ENCODE measurements around the gene CR2.
A peak's percentile ranks its signal among the peaks of the same experiment; 100 is the strongest.
"Not testable (repeated sequence)": the region's sequence is repeated elsewhere in the genome, so short reads cannot be mapped to it uniquely, and the experiment has no call there.

Gene CR2

GRCh38 chr1:207454046-207454964 is at the start of gene CR2:
Gene CR2, plus strand, starts transcription at chr1:207454328. Its CDS starts 91 bp downstream, at chr1:207454419.
- DNase-seq: no peak

GRCh38 chr1:207404849-207405525 is 49.1 kb upstream of the CR2 start:
- DNase-seq: peak; percentile 15

- DNase-seq: no peak
Measured at GRCh38 chr1:207405814-207406213, 48.3 kb upstream of the CR2 start.

DNA sequence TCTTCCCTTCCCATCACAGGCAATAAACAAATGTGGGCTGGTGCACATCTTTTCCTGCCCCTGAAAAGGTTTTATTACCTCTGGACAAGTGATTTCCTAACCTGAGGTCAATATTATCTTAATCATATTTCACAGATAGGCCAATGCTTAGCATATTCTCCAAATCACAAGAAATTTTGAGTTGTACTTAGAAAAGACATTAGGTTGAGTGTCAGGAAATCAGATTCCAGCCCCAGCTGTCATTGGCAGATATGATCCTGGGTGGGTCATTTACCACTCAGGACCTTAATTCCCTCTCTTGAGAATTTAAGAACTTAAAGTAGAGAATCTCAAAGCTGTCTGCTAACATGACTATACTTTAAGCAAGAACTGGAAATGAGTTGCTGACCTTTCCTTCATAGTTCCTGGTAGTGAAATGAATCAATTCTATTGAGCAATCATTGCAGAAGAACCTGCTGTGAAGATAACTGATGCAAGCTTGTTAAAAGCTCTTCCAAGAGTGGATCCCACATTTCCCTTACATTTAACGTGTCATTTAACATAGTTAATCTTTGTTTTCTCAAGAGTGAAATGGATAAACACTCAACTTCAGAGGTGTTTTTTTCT is 46.4 kb upstream of the CR2 start:
- no peak for DNase-seq

- no peak for DNase-seq
Measured at GRCh38 chr1:207412845-207413244, 41.3 kb upstream of the CR2 start.

- no peak for DNase-seq
Measured at GRCh38 chr1:207414606-207415108, 39.5 kb upstream of the CR2 start.

DNA sequence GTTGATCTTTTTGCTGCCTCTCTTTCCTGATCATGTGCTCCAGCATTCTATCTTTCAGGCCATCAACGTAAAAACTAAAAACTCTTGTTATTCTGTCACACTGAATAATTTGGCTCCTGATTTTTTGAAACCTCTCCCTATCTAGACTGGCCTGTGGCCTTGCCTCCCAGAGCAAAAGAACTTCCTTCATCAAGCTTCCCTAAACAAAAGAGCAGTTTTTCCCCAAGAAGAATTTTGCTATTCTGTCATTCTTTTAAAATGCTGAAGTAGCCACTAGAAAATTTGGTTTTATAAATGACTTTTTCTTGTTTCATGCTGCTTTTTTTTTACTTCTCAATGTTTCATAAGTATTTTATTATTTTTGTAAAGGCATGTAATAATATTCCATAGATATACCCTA is 37.1 kb upstream of the CR2 start:
- DNase-seq: no peak

- DNase-seq: no peak
Measured at GRCh38 chr1:207418351-207418750, 35.8 kb upstream of the CR2 start.

DNA sequence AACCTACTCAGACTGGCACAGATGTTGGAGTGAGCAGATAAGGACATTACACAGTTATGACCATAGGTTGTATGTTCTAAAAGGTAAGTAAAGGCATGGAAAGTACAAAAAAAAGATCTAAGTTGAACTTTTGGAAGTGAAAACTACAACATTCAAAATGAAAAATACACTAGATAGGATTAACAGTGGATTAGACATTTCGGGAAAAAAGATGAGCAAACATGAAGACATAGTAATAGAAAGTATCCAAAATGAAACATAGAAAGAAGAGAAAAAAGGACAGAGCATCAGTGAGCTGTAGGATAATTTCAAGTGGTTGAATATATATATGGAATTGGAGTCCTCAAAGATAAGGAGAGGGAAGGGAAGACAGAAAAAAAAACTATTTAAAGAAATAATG is 34.0 kb upstream of the CR2 start:
- DNase-seq: no peak

DNA sequence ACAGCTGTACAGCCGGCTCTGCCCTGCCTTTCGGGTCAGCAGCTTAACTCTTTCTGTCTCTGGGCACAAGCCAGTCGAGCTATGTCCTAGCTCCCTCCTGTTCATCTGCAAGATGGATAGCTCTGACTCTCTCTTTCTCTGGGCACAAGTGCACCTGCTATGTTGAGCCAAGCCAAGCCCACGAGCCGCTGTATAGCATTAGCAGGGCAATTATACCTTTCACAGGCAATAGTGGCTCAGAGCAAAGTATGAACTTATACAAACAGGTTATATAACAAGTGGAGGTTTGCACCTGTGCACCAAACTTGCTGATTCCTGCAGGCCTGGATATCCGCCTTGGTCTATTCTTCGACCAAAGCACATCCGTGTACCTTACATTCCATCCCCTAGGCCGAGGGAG is 33.0 kb upstream of the CR2 start:
- no peak for DNase-seq

DNA sequence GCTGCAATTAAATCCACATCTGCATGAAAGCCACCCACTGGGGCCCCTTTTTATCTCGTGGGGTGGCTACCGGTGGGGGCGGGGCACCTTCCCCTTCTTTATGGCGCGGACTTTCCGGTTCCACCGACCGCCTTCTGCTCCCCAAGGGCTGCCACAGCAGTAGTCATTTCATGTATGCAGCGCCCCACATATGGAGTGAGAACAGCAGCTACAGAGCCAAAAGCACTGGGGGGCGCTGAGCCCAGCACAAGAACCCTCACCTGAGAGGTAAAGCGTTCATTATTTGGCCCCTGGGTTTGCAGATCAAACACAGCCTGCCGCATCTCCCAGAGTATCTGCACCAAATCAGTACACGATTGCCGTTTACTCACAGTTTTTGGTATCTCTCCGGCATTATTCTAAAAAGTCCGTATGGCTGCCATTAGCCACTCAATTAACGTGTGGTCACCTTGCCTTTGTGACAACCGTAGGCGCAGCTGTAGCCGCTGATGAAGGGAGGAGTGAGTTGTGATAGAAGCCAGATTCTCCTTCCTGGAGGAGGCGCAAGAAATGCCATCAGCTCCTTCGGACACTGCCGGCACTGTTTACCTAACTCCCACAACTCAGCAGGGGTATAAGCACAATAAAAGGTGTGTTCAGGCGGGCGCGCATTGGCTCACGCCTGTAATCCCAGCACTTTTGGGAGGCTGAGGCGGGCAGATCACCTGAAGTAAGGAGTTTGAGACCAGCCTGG is 30.4 kb upstream of the CR2 start:
- no peak for DNase-seq

DNA sequence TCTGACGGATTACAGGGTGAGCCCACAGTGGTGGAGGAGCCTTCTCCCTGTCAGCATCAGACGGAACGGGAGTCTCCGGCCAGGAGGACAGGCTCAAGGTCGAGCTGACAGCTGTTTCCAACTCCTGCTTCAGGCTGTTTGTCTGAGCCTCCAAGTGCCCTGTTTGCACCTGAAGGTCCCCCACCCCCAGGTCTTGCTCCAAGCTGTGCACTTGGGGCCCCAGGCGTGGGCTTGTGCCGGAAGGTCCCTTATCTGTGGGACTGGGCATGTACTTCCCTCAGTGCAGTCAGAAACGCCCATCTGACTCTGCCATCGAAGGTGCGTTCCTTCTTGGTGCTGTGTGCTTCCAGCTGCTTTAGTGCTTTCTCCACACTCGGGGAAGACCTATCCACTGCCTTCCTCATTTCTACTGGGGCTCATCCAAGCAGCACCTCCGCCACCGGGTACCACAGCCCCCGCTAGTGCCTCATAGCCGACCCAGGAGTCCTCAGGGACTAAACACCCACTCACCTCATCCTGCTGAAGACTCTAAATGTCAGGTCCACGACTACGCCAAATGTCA is 29.5 kb upstream of the CR2 start:
- no peak for DNase-seq

GRCh38 chr1:207427832-207428585 is 26.1 kb upstream of the CR2 start:
- DNase-seq: no peak

- DNase-seq: no peak
Measured at GRCh38 chr1:207428783-207429182, 25.3 kb upstream of the CR2 start.

DNA sequence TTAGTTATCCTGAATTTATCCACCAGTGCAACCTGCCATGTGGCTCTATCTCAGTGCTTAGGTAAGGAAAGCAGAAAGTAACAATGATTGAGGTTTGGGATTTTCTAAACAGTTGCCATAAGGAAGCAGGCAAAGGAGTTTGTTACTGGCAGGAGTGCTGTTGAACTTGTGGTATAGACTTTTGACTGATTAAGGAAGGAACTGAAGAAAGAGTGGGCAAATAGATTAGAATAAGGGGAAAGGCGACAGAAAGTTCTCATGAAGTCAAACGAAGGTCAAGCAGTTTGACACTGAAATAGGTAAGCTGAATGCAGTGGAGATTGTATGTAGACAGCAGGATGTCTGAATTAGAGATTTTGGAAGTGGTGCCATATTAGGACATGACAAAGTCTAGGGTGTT is 24.2 kb upstream of the CR2 start:
- no peak for DNase-seq

DNA sequence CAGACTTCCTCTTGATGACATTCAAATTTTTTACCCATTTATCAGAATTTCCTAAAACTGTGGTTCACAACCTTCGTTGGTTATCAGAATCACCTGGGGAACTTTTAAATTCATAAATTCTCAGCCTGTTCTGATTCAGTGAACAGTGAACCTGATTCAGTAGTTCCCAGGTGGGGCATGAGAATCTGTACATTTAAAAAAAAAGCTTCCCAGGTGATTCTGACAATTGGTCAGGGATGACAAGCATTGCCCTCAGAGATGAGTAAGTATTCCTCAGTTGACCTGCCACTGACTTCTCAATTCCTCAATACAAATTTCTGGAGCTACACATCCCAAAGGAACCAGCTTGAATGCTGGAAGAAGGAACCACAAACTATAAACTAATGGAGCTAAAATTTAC is 23.5 kb upstream of the CR2 start:
- DNase-seq: no peak

DNA sequence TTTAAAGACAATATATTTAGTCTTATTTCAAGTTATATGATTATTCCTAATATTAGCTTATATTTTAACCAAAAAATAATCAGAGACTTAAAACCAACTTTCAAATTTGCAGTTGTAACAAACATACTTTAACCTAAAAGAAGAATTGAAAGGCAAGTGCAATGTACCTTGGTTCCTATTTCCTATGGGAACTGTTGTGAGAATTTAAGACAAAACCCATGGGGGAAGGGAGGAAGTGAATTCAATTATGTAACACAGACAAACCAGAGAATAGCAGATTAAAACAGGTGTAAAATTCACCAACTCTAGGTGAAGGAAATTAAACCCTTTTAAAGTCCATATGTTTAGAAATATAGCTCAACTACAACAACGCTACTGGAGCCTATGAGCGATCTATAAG is 22.6 kb upstream of the CR2 start:
- DNase-seq: no peak

DNA sequence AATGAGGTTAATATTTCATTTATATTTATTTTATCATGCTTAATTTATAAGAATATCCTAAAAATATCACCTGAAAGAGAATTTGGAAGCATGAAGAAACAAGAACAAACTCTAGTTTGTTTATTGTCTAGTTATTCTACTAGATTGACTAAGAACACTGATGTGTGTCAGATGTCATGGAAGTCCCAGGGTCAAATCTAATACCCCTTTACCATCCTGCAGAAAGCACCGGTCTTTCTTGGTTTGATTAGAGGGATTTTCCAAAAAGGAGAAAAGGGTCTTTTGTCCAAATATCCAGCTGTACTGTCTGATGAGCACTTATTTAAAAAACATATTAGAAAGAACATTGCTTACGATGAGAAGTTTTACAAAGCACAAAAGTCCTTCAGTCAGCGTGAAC is 20.7 kb upstream of the CR2 start:
- DNase-seq: no peak

DNA sequence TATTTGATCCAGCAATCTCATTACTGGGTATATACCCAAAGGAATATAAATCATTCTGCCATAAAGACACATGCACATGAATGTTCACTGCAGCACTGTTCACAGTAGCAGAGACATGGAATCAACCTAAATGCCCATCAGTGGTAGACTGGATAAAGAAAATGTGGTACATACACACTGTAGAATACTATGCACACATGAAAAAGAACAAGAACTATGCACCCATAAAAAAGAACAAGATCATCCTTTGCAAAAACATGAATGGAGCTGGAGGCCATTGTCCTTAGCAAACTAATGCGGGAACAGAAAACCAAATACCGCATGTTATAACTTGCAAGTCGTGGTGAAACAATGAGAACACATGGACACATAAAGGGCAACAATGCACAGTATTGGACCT is 17.4 kb upstream of the CR2 start:
- not testable (repeated sequence) for DNase-seq

GRCh38 chr1:207440626-207441025 is 13.5 kb upstream of the CR2 start:
- DNase-seq: no peak

DNA sequence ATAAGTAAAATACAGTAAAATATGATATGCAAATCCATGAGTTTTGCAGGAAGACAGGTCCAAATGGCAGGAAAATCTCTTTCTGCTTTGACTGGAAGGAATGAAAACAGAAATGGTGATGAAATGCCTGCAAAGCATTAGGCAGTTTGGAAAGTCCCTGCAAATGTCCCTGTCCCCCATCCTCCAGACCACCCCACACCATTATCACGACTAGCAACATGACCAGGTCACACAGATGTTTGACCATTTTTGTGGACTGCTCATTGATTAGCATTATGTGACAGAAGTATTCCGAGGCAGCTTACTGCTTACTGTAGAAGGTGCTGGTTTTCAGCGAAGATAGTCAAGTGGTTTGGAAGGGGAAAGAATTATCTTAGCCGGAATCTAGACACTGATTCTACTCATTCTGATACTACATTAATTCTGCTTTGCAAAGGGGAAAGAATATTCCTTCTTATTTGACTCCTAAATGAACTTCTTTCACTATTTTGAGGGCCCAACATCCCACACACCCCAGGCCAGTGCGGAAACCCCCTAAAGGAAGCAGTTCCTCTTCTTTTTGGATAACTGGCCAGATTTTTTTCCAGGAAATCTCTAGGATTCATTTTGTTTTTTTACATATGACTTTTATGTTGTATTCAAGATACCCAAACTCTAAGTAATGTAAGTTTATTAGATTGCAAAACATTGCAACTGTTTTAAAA is 9.5 kb upstream of the CR2 start:
- DNase-seq: no peak

Measured in NCI-H2171 (cell line).